Daoy (cell line): Measurements from ENCODE around the gene ZCCHC7. TPM values are rescaled to one million over a fixed set of nuclear protein-coding genes. Genes with fewer than 3 reads are reported as not detected.

Experiments
- DNase-seq: peaks from one replicate; pipeline ENCODE4 v3.0.0-alpha.2; 2015; ENCODE audit warnings: low read depth
- total RNA-seq: library from RNA; depleted of rRNA; stranded (reverse); fragments of >200 nt; shearing (Covaris generic); gene quantifications from 2 replicates; pipeline ENCODE4 v1.2.3, GENCODE V29; 2014

The ZCCHC7 gene
- total RNA-seq, 1 experiment from 2014 or later, result 15.9 TPM

DNA sequence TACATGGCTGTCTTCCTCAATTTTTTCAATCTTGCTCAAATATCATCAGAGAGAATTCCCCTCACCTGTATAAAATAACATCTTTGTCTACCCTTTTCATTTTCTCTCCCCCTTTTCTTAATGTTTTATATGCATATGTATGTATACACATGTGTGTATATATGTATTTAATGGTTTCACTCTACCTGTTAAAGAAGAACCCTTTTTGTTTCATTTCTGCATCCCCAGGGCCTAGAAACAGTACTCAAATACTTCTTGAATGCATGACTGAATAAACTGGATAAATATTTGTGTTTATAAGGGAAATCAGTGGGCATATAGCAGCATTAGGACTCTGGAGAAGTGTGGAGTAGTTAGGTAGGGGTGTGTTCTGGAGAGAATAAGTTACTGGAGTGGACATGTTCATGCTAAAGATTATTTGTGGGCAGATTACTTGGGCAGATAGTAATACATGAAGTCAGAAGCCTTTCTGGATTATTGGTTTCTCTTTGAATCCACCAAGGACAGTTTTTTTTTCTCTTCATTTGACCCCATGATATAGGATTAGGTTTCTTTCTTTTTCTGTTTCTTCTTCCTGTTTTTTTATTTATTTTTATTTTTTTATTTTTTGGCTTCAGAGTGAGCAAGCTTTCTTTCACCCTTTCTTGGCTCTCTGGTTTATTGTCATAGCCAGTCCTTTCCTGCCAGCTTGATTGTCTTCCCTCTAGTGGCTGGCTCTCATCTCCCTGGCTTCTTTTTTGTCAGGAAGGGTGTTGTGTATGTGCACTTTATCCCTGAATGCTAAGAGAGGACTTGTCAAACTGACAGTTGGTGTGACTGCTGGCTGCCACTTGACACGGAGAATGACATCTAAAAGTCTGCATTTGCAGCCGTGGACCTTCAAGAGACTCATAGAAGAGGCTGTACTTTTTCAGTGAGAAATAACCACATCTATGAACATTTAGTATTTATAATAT, 89.3 kb downstream of the ZCCHC7 start:
- no peak for DNase-seq

DNA sequence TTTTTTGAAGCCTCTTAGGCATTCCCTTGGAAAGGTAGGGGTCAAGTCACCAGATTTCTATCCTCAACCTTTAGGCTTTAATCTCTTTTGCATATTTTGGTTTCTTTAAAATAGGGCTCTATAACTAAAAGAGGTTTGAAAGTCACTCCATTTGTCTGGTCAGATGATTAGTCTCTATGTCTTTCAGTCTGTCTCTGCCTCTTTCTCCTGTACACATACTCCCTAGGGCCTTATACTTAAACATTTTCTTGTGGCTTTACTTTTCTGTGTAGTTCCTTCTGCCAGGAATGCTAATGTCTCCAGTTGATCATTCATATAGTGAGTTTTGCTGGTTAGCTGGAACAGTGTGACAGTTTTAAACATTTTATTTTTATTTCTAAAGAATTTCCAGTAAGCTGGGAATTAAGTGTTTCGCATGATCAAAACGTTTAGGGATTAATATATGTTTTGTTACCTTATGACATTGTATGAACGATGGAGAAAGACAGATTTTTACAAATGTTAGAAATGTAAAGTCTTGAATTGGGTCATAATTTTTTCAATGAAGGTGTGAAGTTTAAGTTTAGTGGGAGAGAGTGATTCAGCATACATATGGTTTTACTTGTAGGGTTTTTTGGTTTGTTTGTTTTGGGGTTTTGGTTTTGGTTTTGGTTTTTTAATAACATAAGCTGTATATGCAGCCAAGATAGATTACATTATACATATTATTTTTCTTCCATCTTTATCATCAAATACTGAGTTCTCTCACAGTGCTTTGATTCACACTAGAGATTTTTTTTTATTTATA, 90.6 kb downstream of the ZCCHC7 start:
- DNase-seq, result no peak

DNA sequence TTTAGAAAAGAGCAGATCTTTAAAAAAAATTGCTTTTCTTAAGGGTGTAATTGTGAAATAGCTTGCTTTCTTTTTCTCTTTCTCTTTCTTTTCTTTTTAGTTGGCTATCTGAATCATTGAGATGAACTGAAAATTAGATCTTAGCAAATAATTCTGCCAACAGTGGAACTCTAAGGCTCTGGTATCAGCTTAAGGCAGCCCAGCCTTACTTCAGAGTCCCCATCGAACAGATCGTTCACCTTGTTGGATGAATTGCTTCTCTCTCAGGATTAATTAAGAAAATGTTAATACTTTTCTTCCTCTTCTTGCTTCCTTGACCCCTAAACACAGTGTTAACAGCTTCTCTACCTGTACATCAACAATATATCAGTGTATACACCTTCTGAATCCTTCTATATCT, 92.1 kb downstream of the ZCCHC7 start:
- no peak for DNase-seq

DNA sequence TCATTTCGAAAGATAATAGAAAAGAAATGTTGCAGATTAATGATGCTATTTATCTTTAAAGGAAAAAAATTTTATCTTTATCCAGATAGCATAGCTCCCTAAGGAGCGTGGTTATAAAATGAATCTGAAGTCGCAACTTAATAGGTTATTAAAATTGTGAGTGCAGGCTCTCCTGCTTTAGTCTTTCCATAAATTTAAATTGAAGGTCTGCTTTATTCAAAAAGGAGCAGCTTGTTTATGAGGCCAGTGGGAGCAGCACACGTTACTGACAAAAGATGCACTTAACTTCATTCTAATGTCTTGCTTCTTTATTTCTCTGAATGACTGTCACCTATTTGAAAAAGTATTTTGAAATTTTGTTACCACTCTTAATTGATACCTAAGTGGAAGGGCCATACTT, 95.0 kb downstream of the ZCCHC7 start:
- DNase-seq, result no peak

DNA sequence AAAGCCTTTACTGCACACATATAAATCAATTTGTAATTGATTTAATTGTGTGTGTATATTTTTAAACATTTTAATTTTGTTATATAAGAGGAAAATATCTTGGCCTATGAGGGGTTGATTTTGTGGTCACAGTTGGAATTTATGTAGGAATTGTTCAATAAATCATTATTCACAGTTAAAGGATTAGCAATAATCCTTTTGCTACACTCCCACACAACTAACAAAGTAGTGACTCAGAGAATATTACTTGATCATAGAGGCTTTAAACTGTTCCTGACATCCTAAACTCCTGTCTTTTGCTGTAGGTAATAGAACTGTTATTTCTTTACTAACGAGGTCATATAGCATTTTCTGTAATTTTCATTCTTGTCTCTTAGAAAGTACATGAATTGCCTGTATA, 95.5 kb downstream of the ZCCHC7 start:
- DNase-seq, result no peak

DNA sequence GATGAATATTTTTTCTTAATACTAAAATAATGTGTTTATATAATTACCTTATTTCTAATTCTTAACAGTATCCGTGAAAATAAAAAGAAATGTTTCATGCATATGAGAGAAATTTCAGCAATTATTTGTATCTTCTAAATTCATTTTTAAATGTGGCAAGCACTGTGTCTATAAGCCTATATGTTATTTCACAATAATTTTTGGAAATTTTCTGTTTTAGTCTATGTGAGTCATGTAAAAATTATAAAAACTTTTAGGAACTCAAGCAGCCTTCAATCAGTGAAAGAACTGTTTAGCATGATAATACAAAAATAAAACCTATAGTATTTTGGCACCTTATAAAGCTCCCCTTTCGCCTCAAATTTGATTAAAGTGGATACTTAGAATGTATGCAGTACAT, 96.8 kb downstream of the ZCCHC7 start:
- DNase-seq, result no peak

DNA sequence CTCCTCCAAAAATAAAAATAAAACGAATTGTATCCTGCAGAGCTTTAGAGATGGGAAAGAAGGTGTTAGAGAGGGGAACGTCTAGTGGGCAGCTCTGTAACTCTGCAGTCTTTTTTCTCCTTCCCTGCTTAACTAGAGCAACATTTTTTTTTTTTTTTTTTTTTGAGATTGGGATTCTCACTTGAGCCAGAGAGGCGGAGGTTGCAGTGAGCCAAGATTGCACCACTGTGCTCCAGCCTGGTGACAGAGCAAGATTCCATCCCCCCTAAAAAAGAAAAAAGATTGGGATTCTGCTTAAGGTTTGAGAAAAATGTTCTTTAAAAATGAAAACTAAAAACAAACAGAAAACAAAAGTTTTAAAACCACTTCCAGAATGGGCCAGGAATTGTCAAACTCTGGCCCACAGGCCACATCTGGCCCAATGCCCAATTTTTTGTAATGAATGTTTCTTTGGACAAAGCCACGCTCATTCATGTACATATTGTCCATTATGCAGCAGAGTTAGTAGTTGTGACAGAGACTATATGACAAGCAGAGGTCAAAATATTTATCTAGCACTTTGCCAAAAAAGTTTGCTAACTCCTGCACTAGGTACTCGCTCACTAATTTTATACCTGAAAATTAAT, 98.5 kb downstream of the ZCCHC7 start:
- no peak for DNase-seq

DNA sequence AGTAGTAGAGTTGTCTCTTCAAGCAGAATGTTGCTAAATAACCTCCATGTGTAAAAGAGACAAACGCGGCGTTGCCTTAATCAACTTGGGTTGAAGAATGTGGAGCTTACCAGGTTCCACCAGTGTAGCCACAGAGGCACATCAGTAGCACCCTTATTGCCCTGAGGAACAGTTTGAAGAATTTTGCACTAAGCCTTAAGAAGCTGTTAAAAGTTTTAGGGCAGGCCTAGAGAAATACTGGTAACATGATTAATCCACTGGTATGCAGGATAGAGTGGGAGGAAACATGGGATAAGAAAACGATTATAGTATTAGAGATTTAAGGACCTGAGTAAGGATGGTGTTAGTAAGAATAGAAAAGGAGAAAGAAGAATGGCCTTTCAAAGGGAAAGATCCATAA, 100.6 kb downstream of the ZCCHC7 start:
- no peak for DNase-seq

DNA sequence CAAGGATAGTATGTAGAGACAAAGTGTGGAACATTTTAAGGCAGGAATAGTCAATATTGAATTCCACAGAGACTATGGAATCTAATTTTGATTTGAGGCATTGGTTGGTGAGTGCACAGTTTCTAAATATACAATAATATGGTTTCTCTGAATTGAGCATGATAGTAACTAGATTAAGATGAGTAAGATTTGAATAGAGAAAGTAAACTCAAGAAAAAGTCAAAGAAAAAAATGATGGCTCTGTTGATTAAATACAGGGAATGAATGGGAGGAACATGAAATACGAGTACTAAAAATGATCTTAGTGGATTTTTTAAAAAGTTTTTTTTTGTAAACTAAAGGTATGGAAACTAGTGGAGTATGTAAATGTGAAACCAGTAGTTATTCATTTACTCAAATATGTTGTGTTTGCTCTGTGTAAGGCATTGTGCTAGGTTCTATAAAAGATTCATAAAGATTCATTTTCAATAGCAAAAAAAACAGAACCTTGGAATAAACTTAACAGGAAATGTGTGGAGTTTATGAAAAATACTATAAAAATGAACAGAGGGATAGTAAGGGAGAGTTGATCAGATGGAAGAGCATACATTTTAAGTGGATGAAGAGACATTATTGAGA, 101.2 kb downstream of the ZCCHC7 start:
- DNase-seq, result no peak

DNA sequence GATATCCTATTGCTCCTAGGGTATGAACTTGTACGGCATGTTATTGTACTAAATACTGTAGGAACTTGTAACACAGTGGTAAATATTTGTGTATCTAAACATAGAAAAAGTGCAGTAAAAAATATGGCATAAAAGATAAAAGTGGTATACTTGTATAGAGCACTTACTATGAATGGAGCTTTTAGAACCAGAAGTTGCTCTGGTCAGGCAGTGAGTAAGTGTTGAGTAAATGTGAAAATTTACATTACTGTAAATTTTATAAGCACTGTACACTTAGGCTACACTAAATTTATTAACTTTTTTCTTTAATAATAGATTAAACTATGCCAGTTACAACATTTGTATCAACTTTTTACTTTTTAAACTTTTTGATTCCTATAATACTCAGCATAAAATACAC, 109.1 kb downstream of the ZCCHC7 start:
- no peak for DNase-seq

DNA sequence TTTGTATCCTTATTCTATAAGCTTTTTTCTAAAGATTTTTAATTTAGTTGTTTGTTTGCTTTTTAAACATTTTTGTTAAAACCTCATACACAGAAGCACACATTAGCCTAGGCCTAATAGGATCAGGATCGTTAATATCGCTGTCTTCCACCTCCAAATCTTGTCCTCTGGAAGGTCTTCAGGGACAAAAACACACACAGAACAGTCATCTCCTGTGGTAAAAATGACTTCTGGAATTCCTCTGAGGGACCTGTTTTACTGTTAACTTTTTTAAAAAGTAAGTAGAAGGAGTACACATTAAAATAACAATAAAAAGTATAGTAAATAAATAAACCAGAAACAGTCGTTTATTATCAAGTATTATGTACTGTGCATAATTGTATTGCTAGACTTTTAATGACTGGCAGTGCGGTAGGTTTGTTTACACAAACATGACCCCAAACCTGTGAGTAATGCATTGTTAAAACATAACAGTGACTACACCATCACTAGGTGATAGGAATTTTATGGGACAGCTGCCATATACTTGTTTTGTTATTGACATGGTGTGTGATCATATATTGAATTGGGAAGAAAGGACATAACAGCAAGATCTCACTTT, 109.6 kb downstream of the ZCCHC7 start:
- DNase-seq, result peak; percentile 21

DNA sequence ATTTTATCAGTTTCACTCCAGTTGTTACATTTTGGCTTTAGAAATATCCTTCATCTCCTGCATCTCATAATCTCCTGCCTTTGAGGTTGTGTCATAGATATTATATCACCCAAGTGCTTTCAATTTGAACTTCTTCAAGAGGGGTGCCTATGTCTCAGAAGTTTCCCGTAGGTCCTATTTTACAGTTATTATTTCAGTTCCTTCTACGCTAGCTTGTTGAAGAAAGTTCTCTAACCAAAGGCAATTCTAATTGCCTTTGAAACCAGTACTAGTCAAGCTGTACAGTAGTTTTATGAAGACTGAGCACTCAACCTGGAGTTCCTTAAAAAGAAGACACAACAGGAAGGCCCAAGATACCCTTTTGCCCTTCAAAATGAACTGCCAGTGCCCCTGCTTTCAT, 116.4 kb downstream of the ZCCHC7 start:
- no peak for DNase-seq

DNA sequence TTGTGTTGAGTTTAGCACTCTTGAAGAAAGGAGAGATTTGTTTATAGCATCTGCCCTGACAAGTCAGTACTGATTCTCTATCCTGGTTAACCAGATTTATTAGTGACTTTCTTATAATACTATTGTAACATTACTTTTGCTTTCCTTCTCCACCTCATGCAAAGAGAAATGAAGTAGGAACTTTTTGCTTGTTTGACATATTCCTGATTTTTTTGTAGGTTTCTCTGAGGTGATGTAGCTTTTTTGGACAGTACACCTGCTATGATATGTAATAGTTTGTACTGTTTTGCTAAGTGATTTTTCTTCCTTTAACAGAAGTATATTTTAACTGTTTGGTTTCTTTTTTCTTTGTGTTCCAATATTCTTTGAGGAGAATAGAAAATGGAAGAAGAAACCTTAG, 117.7 kb downstream of the ZCCHC7 start:
- no peak for DNase-seq

DNA sequence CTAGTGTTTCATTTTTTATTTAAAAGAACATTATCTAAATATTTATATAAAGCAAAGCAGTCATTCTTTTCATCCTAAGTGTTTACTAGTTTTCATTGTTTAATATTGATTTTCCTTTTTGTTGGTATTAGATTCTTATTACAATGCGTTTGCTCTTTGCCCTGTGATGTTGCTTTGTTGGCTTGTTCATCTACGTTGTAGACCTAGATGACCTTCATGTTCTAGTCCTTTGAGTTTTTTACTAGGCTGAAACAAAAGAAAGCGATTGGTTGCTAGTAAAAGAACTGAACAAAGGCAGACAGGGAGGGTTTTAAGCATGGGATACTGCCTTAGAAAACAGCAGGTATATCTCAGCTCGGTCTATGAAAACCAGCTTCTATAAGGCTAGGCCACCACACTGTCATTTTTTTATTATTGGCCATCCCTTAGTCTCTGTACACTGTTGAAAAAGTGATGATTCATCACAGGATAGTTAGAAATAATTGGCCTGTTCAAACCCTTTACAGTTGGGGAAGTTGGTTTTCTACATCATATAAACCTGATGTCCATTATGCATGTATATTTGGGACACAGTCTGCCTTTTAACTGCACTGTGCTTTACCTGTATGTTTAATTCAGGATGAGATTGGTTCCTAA, 119.0 kb downstream of the ZCCHC7 start:
- DNase-seq, result no peak

DNA sequence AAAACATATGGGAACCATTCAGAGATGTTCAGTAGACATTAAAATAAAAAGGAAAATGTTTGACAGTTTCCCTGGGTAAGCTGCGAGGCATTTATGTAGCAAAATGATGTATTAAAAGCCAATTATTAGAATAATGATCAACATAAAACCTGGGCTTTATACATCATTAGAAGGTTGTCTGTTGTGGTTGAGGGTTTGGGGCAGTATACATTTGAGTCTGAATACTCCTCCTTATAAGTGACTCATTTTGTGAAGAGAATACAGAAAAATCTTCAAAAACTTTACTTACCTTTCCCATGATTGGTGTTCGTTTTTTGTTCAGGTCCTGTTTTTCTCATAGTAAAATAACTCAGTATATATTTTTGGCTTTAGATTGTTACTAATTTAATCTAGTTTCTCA, 119.5 kb downstream of the ZCCHC7 start:
- DNase-seq, result no peak

DNA sequence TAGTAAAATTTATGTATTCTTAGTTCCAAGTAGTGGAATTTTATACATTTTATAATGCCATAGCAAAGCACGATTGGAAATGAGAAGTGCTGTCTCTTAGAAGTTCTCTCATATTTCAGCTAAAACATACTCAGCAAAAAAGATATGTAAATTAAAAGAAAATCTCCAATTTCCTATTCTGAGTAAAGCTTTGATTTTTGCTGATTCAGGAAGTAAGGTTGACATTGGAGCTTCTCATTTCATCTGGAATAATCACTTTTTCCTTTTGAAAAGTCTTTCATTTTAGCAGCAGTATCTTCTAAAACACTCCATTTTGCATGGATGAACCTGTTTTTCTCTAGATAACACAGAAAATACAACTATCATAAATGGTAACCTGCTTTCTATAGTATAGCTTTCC, 121.0 kb downstream of the ZCCHC7 start:
- no peak for DNase-seq

DNA sequence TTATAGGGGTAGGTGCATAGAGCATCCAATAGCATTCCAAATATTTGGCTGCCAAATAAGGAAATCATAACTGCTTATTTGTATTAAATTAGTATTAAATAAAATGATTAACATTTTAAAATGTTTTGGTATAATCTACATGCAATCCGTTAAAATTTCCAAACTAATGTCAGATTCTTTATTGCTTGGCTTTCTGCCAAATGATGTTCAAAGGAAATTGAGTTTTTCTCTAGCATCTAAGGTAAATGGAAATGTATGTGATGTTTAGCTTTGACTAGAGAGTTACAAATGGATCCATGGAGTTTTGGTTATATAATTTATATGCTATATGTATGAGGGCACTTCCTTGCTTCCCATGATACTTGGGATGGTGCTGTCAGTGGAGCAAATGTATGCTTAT, 121.7 kb downstream of the ZCCHC7 start:
- no peak for DNase-seq

DNA sequence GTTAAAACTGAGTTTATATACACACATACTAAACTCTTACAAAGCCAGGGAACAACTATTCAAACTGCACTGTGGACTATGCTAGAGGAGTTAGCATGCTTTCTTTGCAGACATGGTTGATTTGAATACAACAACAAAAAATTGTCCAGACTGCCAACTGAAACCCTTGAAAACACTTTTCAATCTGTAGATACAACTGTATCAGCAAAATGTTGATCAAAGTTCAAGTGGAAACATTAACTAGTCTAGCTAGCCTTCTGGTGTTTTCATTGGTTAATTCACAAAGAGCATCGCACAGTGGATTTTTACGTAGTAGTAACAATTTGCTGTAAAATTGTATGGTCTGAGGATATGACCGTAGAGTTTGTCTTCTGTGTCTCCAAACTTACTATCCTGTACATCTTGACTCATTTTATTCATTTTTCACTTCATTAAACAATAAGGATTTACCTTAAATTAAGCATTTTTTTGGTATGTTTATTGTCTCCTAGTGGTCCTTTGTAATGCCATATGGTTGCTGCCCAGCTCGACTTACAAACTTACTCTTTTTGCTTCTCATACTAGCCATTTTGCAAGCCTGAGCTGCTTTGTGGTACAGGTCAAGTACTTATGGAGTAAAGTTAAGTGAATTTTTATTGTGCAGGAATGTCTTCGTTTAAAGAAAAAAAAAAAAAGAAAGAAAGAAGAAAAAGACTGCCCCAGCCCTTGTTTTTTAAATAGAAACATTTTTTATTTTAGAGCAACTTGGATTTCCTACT, 123.4 kb downstream of the ZCCHC7 start:
- no peak for DNase-seq

DNA sequence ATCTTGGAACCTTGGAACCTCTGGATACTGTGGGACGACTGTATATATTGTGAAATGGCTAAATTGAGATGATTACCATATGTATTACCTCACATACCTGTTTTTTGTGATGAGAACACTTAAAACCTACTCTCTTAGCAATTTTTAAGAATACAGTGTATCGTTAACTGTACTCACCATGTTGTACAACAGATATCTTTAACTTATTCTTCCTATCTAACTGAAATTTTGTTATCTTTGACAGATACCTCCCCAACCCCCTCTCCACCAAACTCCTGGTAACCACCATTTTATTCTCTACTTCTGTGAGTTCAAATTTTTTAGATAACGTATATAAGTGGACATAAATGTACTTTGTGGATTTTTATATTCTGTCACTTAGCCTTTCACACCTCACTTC, 126.5 kb downstream of the ZCCHC7 start:
- DNase-seq, result no peak

DNA sequence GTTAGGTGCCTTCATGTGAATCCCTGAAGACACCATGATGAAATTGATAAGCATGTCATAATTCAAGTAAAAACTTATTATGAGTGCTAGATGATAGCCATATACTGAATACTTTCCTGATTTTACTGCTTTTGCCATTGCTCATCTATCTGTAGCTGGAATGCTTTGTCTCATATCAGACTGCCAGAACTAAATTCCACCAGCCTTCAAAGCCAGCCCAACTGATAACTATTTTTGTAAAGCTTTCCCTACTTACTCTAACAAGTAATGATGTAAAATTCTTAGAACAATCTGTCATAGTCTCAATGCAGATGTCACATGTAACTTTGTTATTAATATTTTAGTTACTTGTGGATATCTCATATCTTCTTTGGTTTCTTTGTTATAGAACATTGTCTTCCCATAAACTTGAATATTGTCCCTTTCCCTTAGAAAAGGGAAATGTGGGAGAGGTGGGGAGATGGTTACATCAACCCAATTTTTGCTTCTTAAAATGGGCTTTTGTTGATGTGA, 128.3 kb downstream of the ZCCHC7 start:
- DNase-seq, result no peak
